ENCODE measurements around the gene TOMM7.
"Not testable (repeated sequence)": the region's sequence is repeated elsewhere in the genome, so short reads cannot be mapped to it uniquely, and the experiment has no call there.

Gene TOMM7

GRCh38 chr7:22779730-22780323, 42.8 kb downstream of the TOMM7 start:
- DNase-seq = not testable (repeated sequence)

- DNase-seq = no peak
Observed at GRCh38 chr7:22776964-22777363, 45.7 kb downstream of the TOMM7 start.

GRCh38 chr7:22772885-22773284, 49.8 kb downstream of the TOMM7 start:
- no peak for DNase-seq

- DNase-seq = no peak
Observed at GRCh38 chr7:22771872-22772228, 50.8 kb downstream of the TOMM7 start.

- no peak for DNase-seq
Observed at GRCh38 chr7:22771194-22771871, 51.3 kb downstream of the TOMM7 start.

- DNase-seq = no peak
Observed at GRCh38 chr7:22765609-22766008, 57.0 kb downstream of the TOMM7 start.

All from NCI-H1105 (cell line).